ENCODE data around the gene SNAI3. TPM values are rescaled to one million over a fixed set of nuclear protein-coding genes. Genes with fewer than 3 reads are reported as not detected.

SNAI3 gene
- total and polyA plus RNA-seq, 8 donors = 0.55 to 4.2 (median 1.5) TPM; not detected in 3

DNA sequence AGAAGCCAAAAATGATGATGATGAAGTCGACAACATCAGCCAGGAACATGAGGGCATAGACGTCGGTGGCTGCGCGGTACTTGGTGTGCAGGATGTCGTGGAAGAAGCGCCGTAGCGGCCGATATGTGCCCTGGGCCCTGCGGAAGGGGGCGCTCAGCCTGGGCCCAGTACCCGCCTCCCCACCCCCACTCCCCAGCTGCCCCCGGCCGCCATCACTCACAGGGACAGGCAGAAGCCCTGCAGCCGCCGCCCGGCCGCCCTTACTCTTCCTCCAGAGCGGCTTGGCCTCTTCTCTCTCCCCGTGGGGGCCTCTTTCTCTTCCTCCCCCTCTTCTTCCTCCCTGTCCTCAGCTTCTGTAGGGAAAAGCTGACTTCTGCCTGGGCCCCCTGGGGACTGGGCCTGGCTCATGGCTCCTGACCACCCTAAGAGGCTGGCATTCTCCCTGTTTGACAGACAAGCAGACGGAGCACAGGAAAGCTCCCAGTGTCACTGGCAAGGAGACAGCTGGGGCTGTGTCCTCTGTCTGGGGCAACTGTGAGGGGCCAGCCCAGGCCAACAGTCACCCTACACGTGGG is 34.2 kb upstream of the SNAI3 start:
- H3K9me3 ChIP-seq = no peaks in the 10 kb centered on the region
- no peak overlapping the region for H3K4me3 ChIP-seq
- TF ChIP-seq POLR2A (IDR thresholded peaks at IDR 0.05) (no peak), POLR2AphosphoS5 (IDR thresholded peaks at IDR 0.05) (no peak), EP300 (IDR thresholded peaks at IDR 0.05) (no peak)
- TF ChIP-seq, protein P1, sequence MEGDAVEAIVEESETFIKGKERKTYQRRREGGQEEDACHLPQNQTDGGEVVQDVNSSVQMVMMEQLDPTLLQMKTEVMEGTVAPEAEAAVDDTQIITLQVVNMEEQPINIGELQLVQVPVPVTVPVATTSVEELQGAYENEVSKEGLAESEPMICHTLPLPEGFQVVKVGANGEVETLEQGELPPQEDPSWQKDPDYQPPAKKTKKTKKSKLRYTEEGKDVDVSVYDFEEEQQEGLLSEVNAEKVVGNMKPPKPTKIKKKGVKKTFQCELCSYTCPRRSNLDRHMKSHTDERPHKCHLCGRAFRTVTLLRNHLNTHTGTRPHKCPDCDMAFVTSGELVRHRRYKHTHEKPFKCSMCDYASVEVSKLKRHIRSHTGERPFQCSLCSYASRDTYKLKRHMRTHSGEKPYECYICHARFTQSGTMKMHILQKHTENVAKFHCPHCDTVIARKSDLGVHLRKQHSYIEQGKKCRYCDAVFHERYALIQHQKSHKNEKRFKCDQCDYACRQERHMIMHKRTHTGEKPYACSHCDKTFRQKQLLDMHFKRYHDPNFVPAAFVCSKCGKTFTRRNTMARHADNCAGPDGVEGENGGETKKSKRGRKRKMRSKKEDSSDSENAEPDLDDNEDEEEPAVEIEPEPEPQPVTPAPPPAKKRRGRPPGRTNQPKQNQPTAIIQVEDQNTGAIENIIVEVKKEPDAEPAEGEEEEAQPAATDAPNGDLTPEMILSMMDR (IDR thresholded peaks at IDR 0.05) = no peak
- H3K4me1 ChIP-seq = no peaks in the 10 kb centered on the region
- H3K27ac ChIP-seq = no peak overlapping the region
- 91 to 96% (median 95%) methylated on average over 21 to 23 of the region's 23 CpGs for WGBS, 5 donors
- intact Hi-C loops (cut with DNase I; ENCODE audit: low total_unique reads) = no loop called here
- DNase-seq = no peak
- peaks cover 86 to 100% (median 100%) of the 10 kb centered on the region in 4 donors for H3K36me3 ChIP-seq
- H3K27me3 ChIP-seq = no peaks in the 10 kb centered on the region

DNA sequence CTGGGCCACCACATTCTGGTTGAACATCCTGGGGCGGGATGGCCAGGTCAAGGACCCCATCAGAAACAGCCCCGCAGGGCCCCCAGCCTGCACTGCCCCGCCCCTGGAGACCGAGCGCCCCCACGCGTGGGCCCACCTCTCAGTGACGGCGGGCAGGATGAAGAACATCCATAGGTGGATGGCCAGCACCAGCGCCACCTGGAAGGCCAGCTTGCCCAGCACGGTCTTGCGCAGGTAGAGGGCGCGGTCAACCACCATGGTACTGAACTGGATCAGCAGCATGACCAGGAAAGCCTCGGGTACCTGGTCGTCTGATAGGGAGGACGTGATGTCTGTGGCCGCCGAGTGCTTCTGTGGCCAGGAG is 33.6 kb upstream of the SNAI3 start:
- Histone ChIP-seq H3K4me1 (no peaks in the 10 kb centered on the region), H3K27me3 (no peaks in the 10 kb centered on the region), H3K27ac (peak overlapping the region in 1 of 5 donors; percentile 56), H3K36me3 (peaks cover 86 to 100% (median 100%) of the 10 kb centered on the region in 4 donors), H3K9me3 (no peaks in the 10 kb centered on the region), H3K4me3 (no peak overlapping the region)
- no peak for DNase-seq
- 87 to 97% (median 95%) methylated on average over 5 to 19 of the region's 19 CpGs for WGBS, 5 donors
- intact Hi-C loops (cut with DNase I; ENCODE audit: low total_unique reads) = no loop called here
- TF ChIP-seq, protein P1 (IDR thresholded peaks at IDR 0.05) = no peak
- no peak for TF ChIP-seq EP300 (IDR thresholded peaks at IDR 0.05)
- TF ChIP-seq POLR2A (IDR thresholded peaks at IDR 0.05) = no peak
- TF ChIP-seq POLR2AphosphoS5 (IDR thresholded peaks at IDR 0.05) = no peak

DNA sequence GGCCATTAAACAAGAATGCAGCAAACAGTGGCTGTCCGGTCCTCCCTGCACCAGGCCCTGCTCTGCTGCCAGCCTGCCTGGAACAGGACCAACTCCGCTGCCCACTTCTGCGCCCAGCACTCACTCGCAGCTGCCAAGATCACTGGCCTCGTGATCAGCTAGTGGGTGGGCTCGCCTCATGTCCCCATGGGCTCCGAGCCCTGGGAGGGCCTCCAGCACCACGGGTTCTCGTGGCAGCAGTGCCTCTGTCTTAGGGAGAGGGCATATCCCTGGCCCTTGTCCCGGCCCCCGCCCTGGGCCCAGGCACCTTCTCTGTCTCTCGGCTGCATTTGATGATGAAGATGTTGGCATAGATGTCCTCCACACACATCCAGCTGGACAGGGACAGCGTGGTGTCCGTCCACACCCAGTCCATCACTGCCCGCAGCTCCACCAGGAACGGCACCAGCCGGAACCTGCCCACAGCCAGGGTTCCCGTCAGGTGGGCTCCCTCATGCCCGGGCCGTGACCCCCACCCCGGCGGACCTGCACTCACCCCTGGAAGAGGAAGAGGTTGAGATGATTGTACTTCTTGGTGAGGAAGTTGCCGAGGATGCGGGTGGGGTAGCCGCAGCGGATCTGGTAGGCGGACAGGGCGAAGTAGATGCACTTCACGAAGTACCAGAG is 33.1 kb upstream of the SNAI3 start:
- DNase-seq = peak in 1 of 2 donors; percentile 65
- 89 to 96% (median 92%) methylated on average over 17 to 29 of the region's 29 CpGs for WGBS, 5 donors
- Histone ChIP-seq H3K27me3 (no peaks in the 10 kb centered on the region), H3K36me3 (peaks cover 86 to 100% (median 100%) of the 10 kb centered on the region in 4 donors), H3K9me3 (no peaks in the 10 kb centered on the region), H3K4me1 (no peaks in the 10 kb centered on the region), H3K27ac (peak overlapping the region in 1 of 5 donors; percentile 56), H3K4me3 (no peak overlapping the region)
- intact Hi-C loops (cut with DNase I; ENCODE audit: low total_unique reads) = no loop called here
- TF ChIP-seq POLR2AphosphoS5 (IDR thresholded peaks at IDR 0.05) (peak in 1 of 3 donors; percentile 22), EP300 (IDR thresholded peaks at IDR 0.05) (no peak)

- WGBS, 5 donors = 84 to 91% (median 90%) methylated on average over 9 to 11 of the region's 11 CpGs
- TF ChIP-seq, protein P1 (IDR thresholded peaks at IDR 0.05) = no peak
- TF ChIP-seq POLR2A (IDR thresholded peaks at IDR 0.05) (no peak), EP300 (IDR thresholded peaks at IDR 0.05) (no peak), POLR2AphosphoS5 (IDR thresholded peaks at IDR 0.05) (no peak)
- no peaks in the 10 kb centered on the region for H3K9me3 ChIP-seq
- intact Hi-C loops (cut with DNase I; ENCODE audit: low total_unique reads) = no loop called here
- H3K4me3 ChIP-seq = no peak overlapping the region
- no peaks in the 10 kb centered on the region for H3K4me1 ChIP-seq
- peaks cover 84 to 100% (median 100%) of the 10 kb centered on the region in 4 donors for H3K36me3 ChIP-seq
- H3K27ac ChIP-seq = no peak overlapping the region
- H3K27me3 ChIP-seq = no peaks in the 10 kb centered on the region
- no peak for DNase-seq
These were observed 31.9 kb upstream of the SNAI3 start for GRCh38 chr16:88718178-88718577.

- Histone ChIP-seq H3K4me3 (no peak overlapping the region), H3K9me3 (no peaks in the 10 kb centered on the region), H3K4me1 (no peaks in the 10 kb centered on the region), H3K27ac (no peak overlapping the region), H3K36me3 (peaks cover 69 to 85% (median 84%) of the 10 kb centered on the region in 4 donors), H3K27me3 (no peaks in the 10 kb centered on the region)
- no peak for DNase-seq
- TF ChIP-seq, protein P1 (IDR thresholded peaks at IDR 0.05) = no peak
- TF ChIP-seq EP300 (IDR thresholded peaks at IDR 0.05) (no peak), POLR2A (IDR thresholded peaks at IDR 0.05) (no peak), POLR2AphosphoS5 (IDR thresholded peaks at IDR 0.05) (no peak)
- 92 to 98% (median 95%) methylated on average over 7 to 21 of the region's 21 CpGs for WGBS, 5 donors
- intact Hi-C loops (cut with DNase I; ENCODE audit: low total_unique reads) = no loop called here
These were observed 30.3 kb upstream of the SNAI3 start for GRCh38 chr16:88716601-88717001.

All from stomach (tissue), 9 donors.